Measurements from ENCODE around the gene SVIL.

SVIL gene, protein sequence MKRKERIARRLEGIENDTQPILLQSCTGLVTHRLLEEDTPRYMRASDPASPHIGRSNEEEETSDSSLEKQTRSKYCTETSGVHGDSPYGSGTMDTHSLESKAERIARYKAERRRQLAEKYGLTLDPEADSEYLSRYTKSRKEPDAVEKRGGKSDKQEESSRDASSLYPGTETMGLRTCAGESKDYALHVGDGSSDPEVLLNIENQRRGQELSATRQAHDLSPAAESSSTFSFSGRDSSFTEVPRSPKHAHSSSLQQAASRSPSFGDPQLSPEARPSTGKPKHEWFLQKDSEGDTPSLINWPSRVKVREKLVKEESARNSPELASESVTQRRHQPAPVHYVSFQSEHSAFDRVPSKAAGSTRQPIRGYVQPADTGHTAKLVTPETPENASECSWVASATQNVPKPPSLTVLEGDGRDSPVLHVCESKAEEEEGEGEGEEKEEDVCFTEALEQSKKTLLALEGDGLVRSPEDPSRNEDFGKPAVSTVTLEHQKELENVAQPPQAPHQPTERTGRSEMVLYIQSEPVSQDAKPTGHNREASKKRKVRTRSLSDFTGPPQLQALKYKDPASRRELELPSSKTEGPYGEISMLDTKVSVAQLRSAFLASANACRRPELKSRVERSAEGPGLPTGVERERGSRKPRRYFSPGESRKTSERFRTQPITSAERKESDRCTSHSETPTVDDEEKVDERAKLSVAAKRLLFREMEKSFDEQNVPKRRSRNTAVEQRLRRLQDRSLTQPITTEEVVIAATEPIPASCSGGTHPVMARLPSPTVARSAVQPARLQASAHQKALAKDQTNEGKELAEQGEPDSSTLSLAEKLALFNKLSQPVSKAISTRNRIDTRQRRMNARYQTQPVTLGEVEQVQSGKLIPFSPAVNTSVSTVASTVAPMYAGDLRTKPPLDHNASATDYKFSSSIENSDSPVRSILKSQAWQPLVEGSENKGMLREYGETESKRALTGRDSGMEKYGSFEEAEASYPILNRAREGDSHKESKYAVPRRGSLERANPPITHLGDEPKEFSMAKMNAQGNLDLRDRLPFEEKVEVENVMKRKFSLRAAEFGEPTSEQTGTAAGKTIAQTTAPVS (N-terminal part only)

DNA sequence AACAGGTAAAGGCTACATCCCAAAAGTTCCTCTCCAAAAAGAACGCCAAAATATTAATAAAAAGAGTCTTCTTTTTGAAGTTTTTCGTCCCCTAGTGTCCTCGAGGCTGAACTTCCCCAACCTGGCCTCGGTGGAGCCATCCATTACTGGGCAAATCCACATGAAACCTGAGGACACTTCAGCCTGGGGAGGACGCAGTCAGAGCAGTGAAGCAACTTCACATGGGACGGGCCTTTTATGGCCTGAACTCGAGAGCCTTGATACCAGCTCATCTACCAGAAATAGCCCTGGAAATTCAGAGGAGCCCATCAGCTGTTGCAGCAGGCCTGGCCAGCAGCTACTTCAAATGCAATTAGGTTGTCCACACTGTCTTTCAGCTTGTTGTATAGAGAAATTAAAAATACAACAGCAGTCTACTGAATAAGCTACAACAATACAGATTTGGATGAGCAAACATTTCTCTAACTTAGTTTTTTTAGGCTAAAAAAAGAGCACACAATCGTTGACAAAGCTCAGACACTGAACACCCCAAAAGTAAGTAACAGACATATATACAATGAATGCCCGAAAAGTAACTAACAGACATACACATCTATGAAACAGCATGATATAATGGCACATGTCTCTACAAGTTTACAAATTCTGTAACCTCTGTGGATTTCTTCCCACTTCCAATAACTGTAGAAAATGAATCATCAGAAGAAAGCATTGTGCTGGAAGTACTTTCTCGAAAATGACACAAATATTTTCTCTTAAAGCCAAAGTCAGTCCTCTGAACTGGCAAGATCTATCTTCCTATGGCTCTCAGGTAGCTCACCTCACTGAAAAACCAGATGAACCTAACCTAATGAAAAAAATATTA lies at the start of gene SVIL:
Gene SVIL, minus strand, starts transcription at position 208 of the 862 bp plus-strand sequence. CDS start 79,913 bp downstream, outside the sequence.
- no peak for DNase-seq

DNA sequence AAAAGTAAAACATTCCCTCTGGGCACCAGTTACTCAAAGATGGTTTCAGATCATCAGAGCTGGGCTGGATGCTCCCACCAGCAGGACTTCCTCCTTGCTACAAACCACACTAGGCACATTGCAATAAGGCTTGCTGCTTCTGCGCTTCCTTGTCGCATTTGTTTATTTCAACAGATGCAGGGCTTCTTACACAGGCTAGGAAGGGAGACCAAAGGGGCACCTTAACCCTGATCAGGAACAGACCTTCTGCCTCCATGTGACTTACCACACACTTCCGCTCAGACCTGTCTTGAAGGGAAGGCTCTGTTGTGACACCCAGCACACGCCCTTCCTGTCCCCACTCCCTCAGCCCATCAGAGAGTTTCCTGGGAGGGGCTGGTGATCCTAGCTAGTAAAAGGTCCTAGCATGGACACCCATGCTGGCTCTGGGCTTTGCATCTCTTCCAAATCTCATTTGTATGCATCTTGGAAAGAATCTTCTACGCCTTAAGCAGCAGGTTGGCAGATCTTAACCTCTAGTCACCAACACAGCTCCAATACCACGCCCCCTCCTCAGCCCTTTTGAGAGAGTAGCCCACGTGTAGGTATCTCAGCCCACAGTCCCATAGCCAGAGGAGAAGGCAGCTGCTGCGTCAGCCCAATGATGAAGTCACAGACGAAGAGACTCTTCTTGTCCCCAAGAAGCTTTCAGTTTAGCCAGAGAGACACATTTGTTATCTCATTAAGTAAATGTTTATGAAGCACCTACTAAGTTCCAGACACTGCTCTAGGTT lies 47.1 kb upstream of the SVIL start:
- no peak for DNase-seq

DNA sequence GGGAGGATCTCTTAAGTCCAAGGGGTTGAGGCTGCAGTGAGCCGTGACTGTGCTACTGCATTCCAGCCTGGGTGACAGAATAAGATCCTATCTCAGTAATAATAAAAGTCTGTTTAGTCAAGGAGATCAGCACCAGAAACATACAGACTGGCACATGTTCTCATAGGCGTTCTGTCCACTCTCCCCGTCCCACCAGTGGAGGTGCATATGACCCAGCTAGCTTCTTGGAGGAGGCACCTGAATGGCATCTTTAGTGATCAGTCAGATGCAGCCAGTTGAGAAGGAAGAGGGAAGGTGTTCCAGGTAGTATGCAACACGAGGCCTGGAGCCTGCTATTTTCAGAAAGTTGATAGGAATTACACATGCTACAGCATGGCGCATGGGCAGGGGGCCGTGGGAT lies 45.3 kb upstream of the SVIL start:
- DNase-seq, result no peak

DNA sequence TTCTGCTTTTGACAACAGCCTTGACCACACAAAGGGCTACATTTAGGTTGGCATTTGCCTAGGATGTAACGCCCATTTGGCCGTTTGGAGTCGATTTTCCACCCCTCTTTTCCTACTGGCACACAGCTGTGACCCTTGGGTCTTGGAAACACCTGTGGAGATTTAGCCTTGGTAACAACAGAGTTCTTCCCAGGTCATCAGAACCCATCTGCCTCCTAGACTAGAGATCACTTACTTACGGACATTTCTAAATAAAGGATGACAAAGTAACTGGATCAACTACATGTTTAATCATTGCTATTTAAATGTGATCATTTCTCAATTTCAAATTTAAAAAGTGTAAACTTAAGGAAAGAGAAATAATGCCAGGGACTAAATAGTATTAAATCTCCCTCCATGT lies 42.0 kb upstream of the SVIL start:
- no peak for DNase-seq

DNA sequence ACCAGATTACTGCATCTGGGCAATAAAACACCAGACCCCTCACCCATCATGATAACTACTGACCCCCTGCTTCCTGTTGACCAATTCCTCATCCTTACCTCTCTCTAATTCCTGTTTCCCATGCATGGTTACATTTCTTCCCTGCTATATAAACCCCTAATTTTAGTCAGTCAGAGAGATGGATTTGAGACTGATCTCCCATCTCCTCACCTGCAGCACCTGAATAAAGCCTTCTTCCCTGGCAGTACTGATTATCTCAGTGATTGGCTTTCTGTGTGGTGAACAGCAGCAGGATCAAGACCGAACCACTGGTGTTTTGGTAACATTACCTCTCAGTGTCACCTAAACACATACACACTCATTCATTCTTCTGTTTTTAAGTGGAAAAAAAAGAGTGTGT lies 41.2 kb upstream of the SVIL start:
- DNase-seq, result no peak

DNA sequence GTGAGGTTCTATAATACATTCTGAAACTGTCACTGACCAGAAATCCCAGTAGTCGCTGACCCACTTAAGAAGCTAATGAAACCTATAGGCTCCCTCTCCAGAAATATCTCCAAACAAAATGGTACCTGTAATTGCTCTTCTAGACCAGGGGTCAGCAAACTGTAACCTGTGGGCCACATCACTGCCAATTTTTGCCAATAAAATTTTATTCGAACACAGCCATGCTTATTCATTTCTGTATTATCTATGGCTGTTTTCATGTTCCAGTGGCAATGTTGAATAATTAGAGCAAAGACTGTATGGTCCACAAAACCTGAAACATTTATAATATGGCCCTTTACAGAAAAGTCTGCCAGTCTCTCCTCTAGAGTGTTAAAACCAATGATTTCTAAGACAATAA lies 37.2 kb upstream of the SVIL start:
- DNase-seq, result no peak

DNA sequence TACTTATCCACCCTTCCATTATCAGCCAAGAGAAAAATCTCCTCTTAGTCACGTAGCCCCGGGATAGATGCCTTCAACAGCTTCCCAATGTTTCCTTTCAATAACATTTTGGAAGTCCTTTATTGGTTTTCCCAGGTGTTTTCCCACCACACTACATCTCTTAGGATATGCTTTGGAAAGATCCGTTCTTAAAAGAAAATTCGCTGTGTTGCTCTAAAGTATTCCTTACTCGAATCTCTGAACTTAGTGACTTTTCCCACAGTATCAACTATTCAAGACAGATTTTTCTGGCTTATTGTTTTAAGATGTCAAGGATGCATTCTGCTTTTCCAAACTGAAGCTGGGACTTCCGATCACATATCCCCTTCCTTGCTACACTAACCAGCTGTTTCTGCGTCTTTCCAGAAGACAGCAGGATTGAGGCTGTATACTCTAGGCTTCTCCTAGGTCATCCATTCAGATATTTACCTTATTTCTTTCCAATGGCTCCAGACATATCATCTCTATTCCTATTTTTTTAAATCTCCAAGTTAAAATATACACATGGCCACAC lies 36.5 kb upstream of the SVIL start:
- no peak for DNase-seq

DNA sequence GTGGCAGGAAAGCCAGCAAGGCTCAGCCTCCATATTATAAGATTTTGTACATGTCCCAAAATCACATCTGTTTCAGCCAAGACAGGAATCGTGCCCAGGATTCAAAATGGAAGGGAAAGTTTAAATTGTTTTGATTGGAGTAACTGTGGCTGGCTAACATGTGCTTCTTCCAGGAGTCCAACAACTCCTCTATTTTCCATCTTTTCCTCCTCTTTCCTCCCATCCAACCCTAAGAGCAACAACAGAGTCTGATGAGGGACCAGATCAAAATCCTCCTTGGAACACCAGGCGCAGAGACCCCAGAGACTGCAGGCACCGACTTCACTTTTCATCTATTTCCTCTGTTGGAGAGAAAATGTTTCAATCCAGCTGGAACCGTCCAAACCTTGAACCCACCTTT lies 36.0 kb upstream of the SVIL start:
- DNase-seq, result no peak

DNA sequence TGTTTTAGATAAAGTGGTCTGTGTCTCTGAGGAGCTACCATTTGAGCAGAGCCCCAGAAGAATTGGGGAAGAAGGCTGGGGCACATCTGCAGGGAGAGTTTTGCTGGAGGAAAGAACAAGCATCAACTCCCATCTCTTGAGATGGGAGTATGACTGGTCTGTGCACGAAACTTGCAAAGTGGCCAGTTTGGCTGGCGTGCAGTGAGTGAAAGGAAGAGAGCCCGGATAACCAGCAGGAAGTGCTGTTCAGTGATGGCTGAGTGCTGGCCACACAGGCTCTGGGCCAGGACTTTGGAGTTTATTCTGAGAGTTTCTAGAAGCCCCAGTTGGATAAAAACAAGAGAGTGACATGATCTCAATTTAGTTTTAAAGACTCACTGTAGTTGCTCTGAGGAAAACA lies 34.4 kb upstream of the SVIL start:
- no peak for DNase-seq

DNA sequence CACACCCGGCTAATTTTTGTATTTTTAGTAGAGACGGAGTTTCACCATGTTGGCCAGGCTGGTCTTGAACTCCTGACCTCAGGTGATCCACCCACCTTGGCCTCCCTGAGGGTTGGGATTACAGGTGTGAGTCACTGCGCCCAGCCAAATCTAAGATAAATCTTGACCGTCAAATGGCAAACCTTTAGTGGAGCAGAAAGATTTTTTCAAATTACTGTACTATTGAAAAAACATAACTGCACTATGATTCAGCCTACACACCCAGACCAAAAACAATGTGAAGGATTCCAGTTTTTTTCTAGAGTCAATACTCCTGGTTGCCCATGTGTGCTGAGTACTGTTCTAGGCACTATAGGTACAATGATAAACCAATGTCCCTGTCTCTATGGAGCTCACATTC lies 33.9 kb upstream of the SVIL start:
- DNase-seq, result no peak

DNA sequence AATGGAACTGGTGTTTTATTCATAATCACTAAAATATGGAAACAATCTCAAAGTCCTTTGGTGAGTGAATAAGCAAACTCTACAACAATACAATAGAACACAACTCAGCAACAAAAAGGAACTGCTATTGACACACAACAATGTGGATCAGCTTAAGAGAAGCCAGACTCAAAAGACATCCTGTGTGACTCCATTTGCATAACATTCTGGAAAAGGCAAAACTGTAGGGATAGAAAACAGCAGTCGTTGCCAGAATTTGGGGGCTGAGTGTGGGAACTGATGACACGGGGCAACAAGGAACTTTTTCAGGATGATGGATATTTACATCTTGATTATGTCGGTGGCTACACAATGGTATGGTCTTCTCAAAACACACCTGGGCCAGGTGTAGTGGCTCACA lies 32.4 kb upstream of the SVIL start:
- DNase-seq, result no peak

DNA sequence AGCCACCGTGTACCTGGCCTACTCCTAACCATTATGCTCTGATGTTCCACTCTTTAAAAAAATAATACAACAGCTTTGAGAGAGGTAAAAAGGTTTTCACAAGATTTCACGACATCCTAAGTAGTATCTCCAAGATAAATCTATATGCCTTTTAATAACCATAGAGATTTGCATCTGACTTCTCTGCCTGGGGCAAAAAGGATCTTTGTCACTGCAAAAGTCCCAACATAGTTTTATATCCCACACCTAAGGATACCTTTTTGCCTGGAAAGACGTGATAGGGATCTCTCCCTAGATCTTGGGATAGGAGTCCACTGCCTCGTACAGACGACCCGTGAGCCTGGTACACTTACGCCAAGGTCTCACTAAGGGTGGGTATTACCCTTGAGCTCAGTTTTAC lies 31.4 kb upstream of the SVIL start:
- no peak for DNase-seq

DNA sequence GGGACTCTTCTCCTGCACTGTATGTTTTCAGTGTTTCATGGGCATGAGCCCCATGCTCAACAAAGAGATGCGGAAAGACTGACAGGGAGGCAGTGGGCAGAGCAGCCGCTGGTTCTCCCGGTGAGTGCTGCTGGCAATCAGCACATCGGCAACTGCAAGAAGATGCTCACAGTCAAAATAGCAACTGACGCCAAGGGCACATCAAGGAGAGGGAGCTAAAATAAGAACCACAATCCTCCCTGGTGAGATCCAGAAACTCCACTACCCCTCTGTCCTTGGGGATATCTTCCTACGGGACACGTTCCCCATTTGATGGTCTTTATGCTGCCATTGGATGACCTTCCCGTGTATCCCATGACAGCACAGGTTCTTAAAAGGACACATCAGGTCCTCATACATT lies 28.9 kb upstream of the SVIL start:
- no peak for DNase-seq

DNA sequence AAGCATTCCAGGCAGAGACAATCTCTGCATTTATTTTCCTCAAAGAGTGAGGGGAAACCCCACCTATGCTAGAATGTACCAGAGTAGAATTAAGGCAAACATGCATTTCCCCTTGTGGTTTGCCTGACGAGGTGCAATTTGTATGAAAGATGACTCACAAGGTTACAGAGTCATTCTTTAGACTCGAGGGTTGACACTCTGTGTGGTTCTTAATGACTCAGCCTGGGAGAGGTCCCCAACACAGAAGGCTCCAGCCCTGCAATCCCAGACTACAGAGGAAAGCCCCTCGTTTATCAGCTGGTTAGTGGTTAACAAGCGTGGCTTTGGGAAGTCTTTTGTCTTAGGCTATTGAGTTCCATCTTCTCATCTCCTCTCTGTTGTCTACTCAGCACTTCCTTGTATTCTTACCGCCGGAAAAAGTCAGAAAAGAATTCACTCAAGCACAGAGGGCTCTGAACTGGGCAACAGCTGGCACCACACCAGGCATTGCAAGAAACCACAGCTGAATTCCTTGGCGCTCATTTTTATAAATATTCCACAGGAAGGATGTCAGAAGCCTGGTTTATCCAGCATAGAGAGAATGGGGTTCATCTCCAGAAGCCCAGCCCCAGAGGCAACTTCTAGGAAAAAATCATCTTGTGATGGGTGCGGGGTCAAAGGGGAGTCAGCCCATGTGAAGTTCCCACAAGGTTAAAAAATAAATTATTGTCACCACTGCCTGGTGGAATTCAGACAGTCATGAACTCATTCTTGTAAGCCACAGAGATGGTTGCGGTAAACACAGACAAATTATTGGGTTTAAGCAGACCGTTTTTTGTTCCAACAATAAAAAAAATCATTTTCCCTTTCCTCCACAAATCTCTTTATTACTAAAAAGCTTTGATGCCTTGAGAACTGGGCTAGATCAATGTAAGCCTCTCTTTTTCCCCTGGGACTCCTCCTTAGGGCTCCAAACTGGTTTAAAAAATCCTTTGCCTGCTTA lies 24.5 kb upstream of the SVIL start:
- peak; percentile 63 for DNase-seq

DNA sequence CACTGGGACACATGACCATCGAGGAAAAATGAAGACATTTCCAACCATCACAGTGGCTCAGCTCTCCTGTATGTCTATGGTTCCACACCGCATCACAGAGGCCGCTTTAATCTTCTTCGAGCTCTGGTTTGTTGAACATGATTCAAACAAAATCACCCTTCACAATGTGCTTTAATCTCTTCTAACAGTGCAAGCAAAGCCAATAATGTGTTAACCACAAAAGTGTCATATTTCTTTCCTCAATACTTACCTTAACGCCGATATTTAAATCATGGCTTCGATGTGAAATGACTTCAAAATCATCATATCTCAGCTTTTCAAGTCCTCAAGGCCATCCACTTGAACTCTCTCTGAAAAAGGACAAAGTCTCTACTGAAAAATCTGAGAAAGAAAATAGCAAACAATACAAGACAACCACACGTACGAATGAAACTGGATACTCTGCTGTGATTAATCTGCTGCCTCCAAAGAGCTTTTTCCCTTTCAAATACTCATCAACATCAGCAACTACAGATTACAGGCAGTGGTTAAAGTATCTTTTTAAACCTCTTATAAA lies 23.0 kb upstream of the SVIL start:
- no peak for DNase-seq

DNA sequence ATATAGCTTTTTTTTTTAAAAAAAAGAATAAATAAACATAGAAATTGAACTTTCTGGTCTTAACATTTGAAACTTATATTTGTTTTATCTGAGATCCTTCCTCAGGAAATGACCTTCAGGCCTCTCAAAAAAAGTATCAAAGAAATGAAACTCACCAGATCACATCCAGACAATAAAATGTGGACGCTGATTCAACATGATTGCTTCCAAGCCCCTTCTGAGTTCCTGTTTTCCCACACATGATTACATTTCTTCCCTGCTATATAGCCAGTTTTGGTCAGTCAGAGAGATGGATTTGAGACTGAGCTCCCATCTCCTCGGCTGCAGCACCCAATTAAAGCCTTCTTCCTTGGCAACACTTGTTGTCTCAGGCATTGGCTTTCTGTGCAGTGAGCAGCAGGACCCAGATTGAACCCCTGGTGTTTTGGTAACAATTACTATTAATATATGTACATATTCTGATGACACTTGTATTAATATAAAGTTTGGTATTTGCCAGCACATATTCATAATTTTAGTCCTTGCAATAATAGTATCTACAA lies 21.8 kb upstream of the SVIL start:
- DNase-seq, result no peak

DNA sequence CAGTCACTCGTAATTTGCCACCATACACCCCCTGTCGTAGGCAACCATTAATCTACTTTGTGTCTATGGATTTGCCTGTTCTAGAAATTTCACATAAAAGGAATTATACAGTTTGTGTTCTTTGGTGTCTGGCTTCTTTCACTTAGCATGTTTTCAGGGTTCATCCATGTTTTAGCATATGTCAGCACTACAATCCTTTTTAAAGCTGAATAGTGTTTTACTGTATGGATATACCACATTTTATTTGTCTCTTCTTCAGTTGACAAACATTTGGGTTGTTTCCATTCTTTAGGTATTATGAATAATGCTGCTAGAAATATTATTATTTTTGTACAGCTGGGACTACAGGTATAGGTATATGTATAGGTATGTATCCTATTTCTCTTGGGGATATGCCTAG lies 17.4 kb upstream of the SVIL start:
- DNase-seq, result no peak

DNA sequence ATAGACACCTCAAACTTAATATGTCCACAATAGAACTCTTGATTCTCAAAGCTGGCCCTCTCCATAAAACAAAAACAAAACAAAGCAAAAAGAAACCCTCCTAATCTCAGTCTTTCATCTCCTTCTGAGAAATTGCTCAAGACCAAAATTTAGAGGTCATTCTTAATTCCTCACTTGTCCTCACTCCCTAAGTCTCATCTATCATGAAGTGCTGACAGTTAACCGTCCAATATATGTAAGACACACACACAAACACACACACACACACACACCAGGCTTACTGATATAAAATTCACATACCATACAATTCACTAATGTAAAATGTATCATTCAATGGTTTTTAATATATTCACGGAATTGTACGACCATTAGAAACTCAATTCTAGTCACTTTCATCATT lies 17.0 kb upstream of the SVIL start:
- no peak for DNase-seq

DNA sequence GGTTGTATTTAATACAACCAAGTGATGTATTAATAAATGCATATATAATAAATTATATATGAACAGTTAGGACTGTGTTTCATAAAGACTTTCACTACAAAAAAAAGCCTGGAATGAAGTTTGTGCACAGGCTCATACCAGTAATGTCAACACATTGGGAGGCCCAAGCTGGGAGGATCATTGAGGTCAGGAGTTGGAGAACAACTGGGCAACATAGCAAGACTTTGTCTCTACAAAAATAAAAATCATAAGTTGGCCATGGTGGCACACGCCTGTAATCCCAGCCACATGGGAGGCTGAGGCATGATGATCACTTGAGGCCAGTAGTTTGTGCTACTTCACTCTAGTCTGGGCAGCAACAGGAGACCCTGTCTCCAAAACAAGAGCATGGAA lies 15.8 kb upstream of the SVIL start:
- no peak for DNase-seq
